ENCODE data around the gene METTL24.
A peak's percentile ranks its signal among the peaks of the same experiment; 100 is the strongest.

The METTL24 gene

GRCh38 chr6:110357664-110358552, at the start of gene METTL24:
TSS of gene METTL24 (minus strand) at chr6:110358349. CDS start at chr6:110358272, 77 bp downstream.
- DNase-seq: peak; percentile 75
- Mint-ChIP-seq H3K27ac (peak within 1 kb of the TSS; percentile 70), H3K4me3 (peak within 1 kb of the TSS; percentile 88), H3K4me1 (peaks cover 74% of the 10 kb centered on the region), H3K9me3 (peaks cover 17% of the 10 kb centered on the region), H3K36me3 (ENCODE audit: low read depth) (peaks cover 7% of the 10 kb centered on the region), H3K27me3 (ENCODE audit: low read depth, poor library complexity) (peaks cover 16% of the 10 kb centered on the region)
- no peak for TF ChIP-seq CTCF (IDR thresholded peaks at IDR 0.05)

- H3K27me3 Mint-ChIP-seq (ENCODE audit: low read depth, poor library complexity): peaks cover 6% of the 10 kb centered on the region
- no peak for TF ChIP-seq CTCF (IDR thresholded peaks at IDR 0.05)
- no peaks in the 10 kb centered on the region for H3K9me3 Mint-ChIP-seq
- no peaks in the 10 kb centered on the region for H3K4me1 Mint-ChIP-seq
- H3K27ac Mint-ChIP-seq: no peak overlapping the region
- DNase-seq: no peak
- H3K36me3 Mint-ChIP-seq (ENCODE audit: low read depth): no peaks in the 10 kb centered on the region
- H3K4me3 Mint-ChIP-seq: no peak overlapping the region
Observed at GRCh38 chr6:110404607-110405006, 46.5 kb upstream of the METTL24 start.

GRCh38 chr6:110401585-110402176, 43.5 kb upstream of the METTL24 start:
- no peaks in the 10 kb centered on the region for H3K36me3 Mint-ChIP-seq (ENCODE audit: low read depth)
- H3K4me3 Mint-ChIP-seq: no peak overlapping the region
- H3K27me3 Mint-ChIP-seq (ENCODE audit: low read depth, poor library complexity): peaks cover 9% of the 10 kb centered on the region

GRCh38 chr6:110400208-110400607, 42.1 kb upstream of the METTL24 start:
- no peak overlapping the region for H3K27ac Mint-ChIP-seq
- TF ChIP-seq CTCF (IDR thresholded peaks at IDR 0.05): no peak
- H3K4me1 Mint-ChIP-seq: peaks cover 13% of the 10 kb centered on the region
- H3K27me3 Mint-ChIP-seq (ENCODE audit: low read depth, poor library complexity): peaks cover 9% of the 10 kb centered on the region
- no peaks in the 10 kb centered on the region for H3K9me3 Mint-ChIP-seq
- no peaks in the 10 kb centered on the region for H3K36me3 Mint-ChIP-seq (ENCODE audit: low read depth)
- H3K4me3 Mint-ChIP-seq: no peak overlapping the region
- DNase-seq: no peak

More at GRCh38 chr6:110401585-110402176, 43.5 kb upstream of the METTL24 start:
- TF ChIP-seq CTCF (IDR thresholded peaks at IDR 0.05): no peak
- no peak overlapping the region for H3K27ac Mint-ChIP-seq
- H3K9me3 Mint-ChIP-seq: no peaks in the 10 kb centered on the region
- H3K4me1 Mint-ChIP-seq: peaks cover 13% of the 10 kb centered on the region
- no peak for DNase-seq

GRCh38 chr6:110399219-110400071, 41.3 kb upstream of the METTL24 start:
- Mint-ChIP-seq H3K27me3 (ENCODE audit: low read depth, poor library complexity) (peaks cover 9% of the 10 kb centered on the region), H3K4me3 (no peak overlapping the region), H3K4me1 (peaks cover 13% of the 10 kb centered on the region), H3K27ac (peak overlapping the region; percentile 75), H3K9me3 (no peaks in the 10 kb centered on the region), H3K36me3 (ENCODE audit: low read depth) (no peaks in the 10 kb centered on the region)
- no peak for DNase-seq
- TF ChIP-seq CTCF (IDR thresholded peaks at IDR 0.05): no peak
